Stimulated activated naive CD4-positive, alpha-beta T cell (primary cell): Measurements from ENCODE around the gene GPR89B.
"Not testable (repeated sequence)": the region's sequence is repeated elsewhere in the genome, so short reads cannot be mapped to it uniquely, and the experiment has no call there.

Experiments used
- DNase-seq, 6 experiments: peaks; one replicate each; lab custom pipeline; 2025; lab: John Stamatoyannopoulos, UW

The GPR89B gene

DNA sequence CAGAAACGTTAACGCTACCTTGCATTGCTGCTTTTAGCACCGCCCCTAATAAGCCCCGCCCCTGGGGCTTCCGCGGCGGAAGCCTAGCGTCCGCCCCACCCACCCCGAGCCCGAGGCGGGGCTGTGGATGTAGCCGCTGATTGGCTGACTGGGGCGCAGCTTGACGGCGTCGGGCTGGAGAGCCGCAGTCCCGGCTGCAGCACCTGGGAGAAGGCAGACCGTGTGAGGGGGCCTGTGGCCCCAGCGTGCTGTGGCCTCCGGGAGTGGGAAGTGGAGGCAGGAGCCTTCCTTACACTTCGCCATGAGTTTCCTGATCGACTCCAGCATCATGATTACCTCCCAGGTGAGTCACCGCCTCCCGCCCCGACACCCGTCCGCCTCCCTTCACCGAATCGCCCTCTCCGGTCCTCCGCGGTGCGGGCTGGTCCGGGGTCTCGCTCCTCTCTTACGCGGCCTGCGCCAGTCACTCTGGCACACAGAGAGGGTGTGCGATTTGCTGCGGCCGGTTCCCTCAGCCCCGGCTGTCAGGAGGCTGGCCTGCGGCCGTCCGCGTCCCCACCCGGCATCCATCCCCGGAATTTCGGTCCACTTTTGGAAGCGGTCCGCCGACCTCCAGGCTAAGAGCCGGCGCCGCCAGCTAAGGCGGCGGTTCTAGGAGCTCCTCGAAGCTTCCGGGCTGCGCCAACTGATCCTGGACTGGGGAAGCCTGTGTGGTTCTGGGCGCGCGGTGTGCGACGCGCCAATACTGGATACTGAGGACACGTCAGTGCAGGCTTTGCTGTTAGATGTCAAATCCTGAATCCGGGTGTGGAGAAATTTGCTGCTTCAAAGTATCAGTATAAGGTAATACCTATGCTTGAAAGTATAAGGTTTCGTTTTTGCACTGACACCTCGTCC lies at the start of gene GPR89B:
GPR89B (plus strand) TSS at position 185 of the 897 bp plus-strand sequence; CDS start at position 302, 117 bp downstream.
- DNase-seq, result peak; percentile 80 to 92 (median 88)

- DNase-seq, result no peak
Measured at GRCh38 chr1:147879911-147880310, 48.3 kb upstream of the GPR89B start.

GRCh38 chr1:147882535-147882934 lies 45.7 kb upstream of the GPR89B start:
- no peak for DNase-seq

- peak; percentile 14 to 52 (median 31) for DNase-seq
Measured at GRCh38 chr1:147890177-147890790, 37.9 kb upstream of the GPR89B start.

GRCh38 chr1:147891088-147891487 lies 37.1 kb upstream of the GPR89B start:
- DNase-seq, result no peak

DNA sequence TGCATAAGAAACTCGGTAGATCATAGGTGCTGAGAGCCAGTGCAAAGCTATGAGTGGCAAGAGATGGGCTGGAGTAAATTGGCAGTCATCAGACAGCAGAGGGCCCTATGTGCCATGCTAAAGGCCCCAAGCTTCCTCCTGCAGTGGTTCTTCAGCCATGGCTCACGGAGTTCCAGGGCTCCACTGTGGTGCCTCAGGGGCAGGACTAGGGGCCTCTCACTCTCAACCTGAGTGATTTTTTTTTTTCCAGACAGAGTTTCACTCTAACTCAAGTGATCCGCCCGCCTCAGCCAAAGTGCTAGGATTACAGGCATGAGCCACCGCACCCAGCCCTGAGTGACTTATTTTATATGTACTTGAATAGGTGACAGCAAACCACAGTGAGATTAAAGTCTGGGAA lies 36.0 kb upstream of the GPR89B start:
- no peak for DNase-seq

DNA sequence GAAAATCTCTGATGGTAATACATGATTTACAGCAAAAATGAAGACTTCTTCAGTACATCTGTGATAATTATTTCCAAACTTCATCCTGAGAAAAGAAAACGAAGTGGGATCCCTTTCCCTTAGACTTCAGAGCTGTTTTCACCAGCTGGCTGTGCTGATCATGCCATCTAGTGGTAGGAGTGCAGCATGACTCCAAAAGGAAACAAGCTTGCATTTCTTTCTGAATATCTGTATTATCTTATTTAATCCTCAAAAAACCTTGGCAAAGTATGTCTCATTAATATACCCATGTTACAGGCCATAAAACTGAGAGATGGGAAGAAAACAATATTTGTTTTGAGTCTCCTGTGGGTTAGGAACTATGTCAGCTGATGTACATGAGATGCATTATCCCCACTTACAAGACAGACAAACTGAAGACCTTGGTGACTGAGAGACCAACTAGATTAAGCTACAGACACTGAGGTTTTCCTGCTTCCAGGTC lies 35.4 kb upstream of the GPR89B start:
- DNase-seq, result peak in 4 of 6 experiments; percentile 18 to 51 (median 26)

- no peak for DNase-seq
Measured at GRCh38 chr1:147895123-147895522, 33.1 kb upstream of the GPR89B start.

GRCh38 chr1:147897029-147897752 lies 31.0 kb upstream of the GPR89B start:
- no peak for DNase-seq

DNA sequence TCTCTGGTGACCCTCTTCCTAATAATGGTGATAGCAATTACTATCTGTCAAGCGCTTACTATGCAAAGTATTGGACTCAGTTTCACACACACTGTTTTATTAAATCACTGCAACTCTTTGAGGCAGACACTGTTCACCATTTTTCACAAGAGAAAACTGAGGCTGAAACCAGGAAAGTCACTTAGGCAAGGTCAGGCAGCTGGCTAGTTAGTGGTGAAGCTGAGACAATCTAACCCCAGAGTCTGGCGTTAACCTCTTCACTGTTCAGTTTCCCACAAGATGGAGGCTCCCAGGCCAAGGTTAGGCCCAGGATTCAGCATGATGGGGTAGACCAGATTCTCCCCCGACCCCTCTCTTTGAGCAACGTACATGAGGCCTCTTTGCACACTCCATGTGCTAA lies 30.4 kb upstream of the GPR89B start:
- no peak for DNase-seq

DNA sequence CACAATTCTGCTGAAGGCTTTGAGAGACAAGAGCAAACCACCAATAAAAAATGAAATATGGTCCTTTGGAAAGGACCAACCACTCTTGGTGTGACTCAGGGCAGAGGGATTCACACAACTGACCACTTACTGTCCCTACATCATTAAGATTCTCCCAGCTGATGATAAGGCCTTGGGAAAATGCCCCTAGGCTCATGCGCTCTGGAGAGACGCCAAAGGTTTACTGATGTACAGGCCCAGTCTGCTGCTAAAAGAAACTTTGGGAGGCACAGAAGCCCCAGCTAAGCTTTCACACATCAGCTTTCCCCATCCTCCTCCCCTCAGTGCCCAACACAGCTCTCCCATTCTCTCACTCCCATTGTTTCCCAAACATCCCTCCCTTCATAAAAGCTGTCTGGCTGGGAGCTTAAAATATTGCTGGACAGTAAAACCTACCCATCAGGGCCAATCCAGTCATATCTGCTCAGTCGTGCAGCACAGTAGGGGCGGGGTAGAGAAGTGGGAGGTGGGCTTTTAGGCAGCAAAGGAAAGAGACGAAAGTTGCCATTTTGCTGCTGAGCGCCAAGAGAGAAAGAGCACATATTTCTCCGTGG lies 25.9 kb upstream of the GPR89B start, which contains the start of gene GJA8:
GJA8 (plus strand) TSS at position 543 of the 593 bp plus-strand sequence. CDS start 5,161 bp downstream, outside the sequence.
- no peak for DNase-seq

- DNase-seq, result no peak
Measured at GRCh38 chr1:147904726-147905125, 23.5 kb upstream of the GPR89B start.

- no peak for DNase-seq
Measured at GRCh38 chr1:147907786-147908509, 20.3 kb upstream of the GPR89B start.

DNA sequence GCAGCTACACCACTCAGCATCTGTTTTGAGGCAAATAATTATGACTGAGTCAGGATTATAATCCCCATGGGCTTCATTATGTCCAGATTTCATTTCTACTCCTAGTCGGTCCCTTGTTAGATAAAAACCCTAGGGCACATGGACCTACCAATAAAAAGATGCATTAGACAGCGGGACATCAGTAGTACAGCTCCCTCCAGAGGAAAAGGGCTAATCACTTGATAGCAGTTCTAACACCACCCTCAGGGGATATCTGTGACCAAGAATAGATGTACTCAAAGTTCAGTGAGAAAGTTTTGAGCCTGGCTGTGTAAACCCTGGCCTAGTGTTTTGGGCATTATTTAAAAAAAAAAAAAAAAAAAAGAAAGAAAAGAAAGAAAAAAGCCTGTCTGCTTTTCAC lies 15.7 kb upstream of the GPR89B start:
- no peak for DNase-seq

- no peak for DNase-seq
Measured at GRCh38 chr1:147913362-147913942, 14.8 kb upstream of the GPR89B start.

DNA sequence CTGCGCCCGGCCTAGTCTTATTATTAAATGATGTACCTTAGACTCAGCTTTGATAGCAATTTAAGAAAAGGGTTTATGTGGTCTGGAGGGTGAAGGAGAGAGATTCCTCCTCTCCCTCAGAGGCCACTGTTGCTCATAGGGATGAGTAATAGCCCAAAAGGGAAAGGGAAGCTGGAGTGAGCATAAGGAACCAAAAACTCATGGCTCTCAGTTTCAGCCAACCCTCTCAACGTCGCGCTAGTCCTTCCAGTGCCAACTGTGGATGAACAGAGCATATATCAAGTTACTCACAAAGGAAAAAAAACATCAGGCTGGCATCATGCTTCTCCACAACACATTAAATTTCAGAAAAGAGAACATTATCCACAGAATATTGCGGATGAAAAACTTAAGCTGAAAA lies 8.3 kb upstream of the GPR89B start:
- DNase-seq, result no peak

DNA sequence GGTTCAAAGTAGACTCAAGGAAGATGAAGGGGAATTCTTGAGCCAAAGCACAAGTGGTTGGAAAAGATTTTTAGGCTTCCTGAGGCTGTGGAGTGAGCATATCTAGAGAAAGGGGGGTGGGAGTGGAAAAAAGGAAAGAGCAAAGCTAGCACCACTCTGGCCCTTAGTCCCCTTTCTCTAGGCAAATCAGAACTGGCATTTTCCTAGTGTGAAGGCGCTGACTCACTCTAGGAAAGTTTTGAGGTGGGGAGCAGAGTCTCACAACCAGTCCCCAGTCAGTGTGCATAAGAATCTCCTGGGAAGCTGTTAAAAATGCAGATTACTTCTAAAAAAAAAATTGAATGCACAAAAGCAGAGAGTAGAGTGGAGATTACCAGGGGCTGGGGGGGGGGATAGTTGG lies 3.4 kb upstream of the GPR89B start:
- DNase-seq, result no peak

- DNase-seq, result not testable (repeated sequence)
Measured at GRCh38 chr1:147927215-147927614, 1.0 kb upstream of the GPR89B start.

- DNase-seq, result not testable (repeated sequence)
Measured at GRCh38 chr1:147927689-147928088, 531 bp upstream of the GPR89B start.

- not testable (repeated sequence) for DNase-seq
Measured at GRCh38 chr1:147931137-147931536, 2.9 kb downstream of the GPR89B start.

DNA sequence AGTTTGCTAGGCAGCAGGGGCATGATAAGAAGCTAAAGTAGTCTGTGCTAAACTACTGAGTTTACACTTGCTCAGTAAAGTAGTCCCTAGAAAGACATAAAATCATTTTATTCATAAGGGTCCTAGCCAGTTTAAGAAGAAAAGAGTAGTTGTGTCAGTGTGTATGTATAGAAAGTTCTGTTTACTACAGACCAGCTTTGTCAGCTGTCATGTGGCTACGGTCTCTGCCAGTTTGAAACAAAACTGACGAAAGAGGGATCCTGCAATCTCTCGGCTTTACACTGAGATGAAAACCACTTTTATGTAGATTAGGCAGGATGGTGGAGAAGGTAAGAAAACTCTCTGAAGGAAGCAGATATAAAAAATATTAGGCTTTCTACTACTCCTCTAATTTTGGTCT lies 7.1 kb downstream of the GPR89B start:
- DNase-seq, result not testable (repeated sequence)
